IMR-90 (cell line): Measurements from ENCODE around the gene CDH22.

Experiments used
- CEBPB ChIP-seq: IDR thresholded peaks from 2 replicates; pipeline ENCODE4 v1.6.1; 2012; ENCODE audit warnings: low read depth, low read length, improper control_type of control experiment
- CHD1 ChIP-seq: IDR thresholded peaks from 2 replicates; pipeline ENCODE4 v1.6.1; 2012; ENCODE audit warnings: low read depth, low read length, improper control_type of control experiment
- FOS ChIP-seq: fragments of 150-350 bp; IDR thresholded peaks from 2 replicates; pipeline ENCODE4 v1.6.1; 2016; ENCODE audit warnings: low read depth, low read length
- POLR2A ChIP-seq: IDR thresholded peaks from 2 replicates; pipeline ENCODE4 v1.6.1; 2012; ENCODE audit warnings: mild to moderate bottlenecking, low read depth, low read length
- RAD21 ChIP-seq: IDR thresholded peaks from 2 replicates; pipeline ENCODE4 v1.6.1; 2012; ENCODE audit warnings: low read length, improper control_type of control experiment
- SMC3 ChIP-seq: fragments of 150-350 bp; IDR thresholded peaks from 2 replicates; pipeline ENCODE4 v1.6.1; 2016; ENCODE audit warnings: low read depth, mild to moderate bottlenecking, antibody characterized with exemption, low read length, moderate library complexity
- TF ChIP-seq, protein P1 (sequence below): conservative IDR thresholded peaks from 2 replicates; pipeline ENCODE4 v1.5.1; 2012; ENCODE audit warnings: mild to moderate bottlenecking, low read depth, low read length, improper control_type of control experiment
- TF ChIP-seq, protein P2 (sequence below): fragments of 150-350 bp; IDR thresholded peaks from 2 replicates; pipeline ENCODE4 v1.6.1; 2017; ENCODE audit warnings: mild to moderate bottlenecking, antibody characterized with exemption, low read length, low read depth

DNA sequence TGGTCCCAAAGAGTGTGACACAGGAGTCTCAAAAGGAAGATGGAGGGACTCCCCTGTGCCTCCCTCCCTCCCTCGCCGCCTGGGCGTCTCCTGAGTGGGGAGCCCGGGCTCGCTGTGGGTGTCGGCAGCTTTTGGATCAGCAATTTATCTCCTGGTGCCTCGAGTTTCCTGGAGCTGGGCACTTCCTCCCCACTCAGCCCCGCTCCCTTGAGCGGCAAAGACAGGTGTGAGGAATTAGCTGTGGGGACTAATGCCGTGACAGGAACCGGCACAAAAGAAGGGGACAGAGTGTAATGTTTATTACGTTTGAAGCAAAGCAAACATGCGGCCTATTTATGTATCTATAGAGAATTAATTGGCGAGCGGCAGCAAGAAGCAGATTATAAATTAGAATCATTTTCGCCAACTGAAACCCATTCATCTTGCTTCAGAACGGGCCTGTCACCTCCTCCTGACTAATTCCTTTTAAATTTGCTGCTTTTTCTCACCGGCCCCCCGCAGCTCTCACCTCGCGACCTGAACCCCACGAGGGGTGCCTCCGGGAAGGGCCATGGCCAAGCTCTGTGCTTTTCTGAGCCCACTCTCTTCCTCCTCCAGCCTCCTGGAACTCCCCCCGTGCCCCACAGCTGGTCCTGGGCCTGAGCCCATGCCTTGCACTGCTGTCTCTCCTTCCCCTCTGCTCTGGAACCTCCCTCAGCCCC lies 8.8 kb upstream of the CDH22 start:
- TF ChIP-seq, protein P1, sequence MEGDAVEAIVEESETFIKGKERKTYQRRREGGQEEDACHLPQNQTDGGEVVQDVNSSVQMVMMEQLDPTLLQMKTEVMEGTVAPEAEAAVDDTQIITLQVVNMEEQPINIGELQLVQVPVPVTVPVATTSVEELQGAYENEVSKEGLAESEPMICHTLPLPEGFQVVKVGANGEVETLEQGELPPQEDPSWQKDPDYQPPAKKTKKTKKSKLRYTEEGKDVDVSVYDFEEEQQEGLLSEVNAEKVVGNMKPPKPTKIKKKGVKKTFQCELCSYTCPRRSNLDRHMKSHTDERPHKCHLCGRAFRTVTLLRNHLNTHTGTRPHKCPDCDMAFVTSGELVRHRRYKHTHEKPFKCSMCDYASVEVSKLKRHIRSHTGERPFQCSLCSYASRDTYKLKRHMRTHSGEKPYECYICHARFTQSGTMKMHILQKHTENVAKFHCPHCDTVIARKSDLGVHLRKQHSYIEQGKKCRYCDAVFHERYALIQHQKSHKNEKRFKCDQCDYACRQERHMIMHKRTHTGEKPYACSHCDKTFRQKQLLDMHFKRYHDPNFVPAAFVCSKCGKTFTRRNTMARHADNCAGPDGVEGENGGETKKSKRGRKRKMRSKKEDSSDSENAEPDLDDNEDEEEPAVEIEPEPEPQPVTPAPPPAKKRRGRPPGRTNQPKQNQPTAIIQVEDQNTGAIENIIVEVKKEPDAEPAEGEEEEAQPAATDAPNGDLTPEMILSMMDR, result no peak
- TF ChIP-seq RAD21 (no peak), POLR2A (no peak), CHD1 (no peak), SMC3 (no peak), CEBPB (no peak), FOS (no peak)
- TF ChIP-seq, protein P2, sequence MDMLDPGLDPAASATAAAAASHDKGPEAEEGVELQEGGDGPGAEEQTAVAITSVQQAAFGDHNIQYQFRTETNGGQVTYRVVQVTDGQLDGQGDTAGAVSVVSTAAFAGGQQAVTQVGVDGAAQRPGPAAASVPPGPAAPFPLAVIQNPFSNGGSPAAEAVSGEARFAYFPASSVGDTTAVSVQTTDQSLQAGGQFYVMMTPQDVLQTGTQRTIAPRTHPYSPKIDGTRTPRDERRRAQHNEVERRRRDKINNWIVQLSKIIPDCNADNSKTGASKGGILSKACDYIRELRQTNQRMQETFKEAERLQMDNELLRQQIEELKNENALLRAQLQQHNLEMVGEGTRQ, result no peak
